Tibial nerve (tissue), 4 donors: ENCODE results near the gene OR51F1. TPM values are rescaled to one million over a fixed set of nuclear protein-coding genes. Genes with fewer than 3 reads are reported as not detected.

Experiments used
- DNase-seq, 2 donors: peaks; one replicate each; pipeline ENCODE4 v3.0.0-alpha.2; 2019; ENCODE audit warnings: low spot score in 2 of 2
- H3K27ac ChIP-seq, 4 donors: fragments of 200-600 bp; sonication (generic) in 3 of 4; one replicate each; pipeline ENCODE4 v1.5.1; 2017 to 2019; ENCODE audit warnings: mild to moderate bottlenecking in 1 of 4
- H3K27me3 ChIP-seq, 2 donors: fragments of 200-600 bp; sonication (generic) in 1 of 2; one replicate each; pipeline versions ENCODE4 v1.5.1 to v1.6.0; 2017 to 2019
- H3K36me3 ChIP-seq, 3 donors: fragments of 200-600 bp; sonication (generic); one replicate each; pipeline ENCODE4 v1.5.1; 2018 to 2019
- H3K4me1 ChIP-seq, 4 donors: fragments of 200-600 bp; sonication (generic) in 3 of 4; one replicate each; pipeline ENCODE4 v1.5.1; 2017 to 2019
- H3K4me3 ChIP-seq, 4 donors: fragments of 200-600 bp; sonication (generic) in 3 of 4; one replicate each; pipeline ENCODE4 v1.5.1; 2017 to 2019; ENCODE audit warnings: mild to moderate bottlenecking in 1 of 4, moderate library complexity in 1 of 4
- H3K9me3 ChIP-seq, 4 donors: fragments of 200-600 bp; sonication (generic) in 3 of 4; one replicate each; pipeline ENCODE4 v1.5.1; 2017 to 2019
- EP300 ChIP-seq, 2 donors: sonication (generic); formaldehyde crosslinking; IDR thresholded peaks; one replicate each; pipeline ENCODE4 v1.6.1; 2017; ENCODE audit warnings: antibody characterized with exemption in 2 of 2, mild to moderate bottlenecking in 1 of 2
- POLR2A ChIP-seq, 2 donors: fragments of 450-650 bp; IDR thresholded peaks; one replicate each; pipeline ENCODE4 v1.6.1; 2017; ENCODE audit warnings: antibody characterized with exemption in 2 of 2, mild to moderate bottlenecking in 2 of 2, moderate library complexity in 2 of 2
- WGBS, 2 donors: methylation state at CpG; one replicate each; pipeline ENCODE4 v1.1.5; 2018; 5-methylcytosine and 5-hydroxymethylcytosine counted together
- total RNA-seq, 4 donors: library from RNA; depleted of rRNA; stranded (reverse); fragments of >200 nt; gene quantifications; one replicate each; pipeline ENCODE4 v1.1.0, GENCODE V29; 2016
- TF ChIP-seq, protein P1 (sequence below), 5 experiments: fragments of 200-600 bp in 3 of 5; fragments of 450-650 bp in 2 of 5; sonication (generic) in 3 of 5; IDR thresholded peaks; one replicate each; pipeline ENCODE4 v1.5.1; 2016 to 2019; ENCODE audit warnings: antibody characterized with exemption in 5 of 5, mild to moderate bottlenecking in 3 of 5, moderate library complexity in 2 of 5

Gene OR51F1
- total RNA-seq, 4 donors from 2014 or later, result not detected

DNA sequence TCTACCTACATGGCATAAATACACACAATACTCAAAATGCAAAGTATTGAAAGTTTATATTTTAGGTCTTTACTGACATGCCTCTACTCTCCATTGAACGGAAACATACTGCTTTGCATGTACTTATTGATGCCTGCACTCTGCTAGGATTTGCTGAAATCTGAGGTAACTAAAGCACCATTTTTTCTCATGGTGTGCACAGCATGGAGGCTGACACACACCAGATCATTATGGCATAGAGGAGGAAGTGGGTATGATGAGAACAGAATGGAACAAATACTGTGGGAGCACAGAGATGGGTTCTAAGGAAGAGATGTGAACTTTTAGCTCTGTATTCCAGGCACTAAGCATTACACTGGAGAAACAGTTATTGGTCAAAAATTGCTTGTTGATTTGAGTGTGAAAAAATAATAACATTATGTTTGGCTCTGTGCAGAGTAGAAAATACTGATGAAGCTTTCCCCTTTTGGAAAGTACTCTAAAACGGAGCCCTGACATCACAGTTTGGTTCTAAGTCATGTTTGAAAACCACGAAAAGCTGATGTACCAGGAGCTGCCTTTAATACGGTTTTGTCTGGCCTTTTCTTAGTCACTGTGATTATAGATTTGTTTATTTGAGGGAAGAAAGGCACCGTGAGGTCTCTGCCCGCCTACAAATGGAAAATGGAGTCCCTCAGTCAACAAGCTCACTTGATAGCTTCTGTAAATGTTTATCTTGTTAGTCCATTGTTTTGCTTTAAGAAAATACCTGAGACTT is 28.9 kb upstream of the OR51F1 start:
- Histone ChIP-seq H3K4me3 (no peak overlapping the region), H3K9me3 (no peaks in the 10 kb centered on the region), H3K27ac (no peak overlapping the region), H3K27me3 (no peaks in the 10 kb centered on the region), H3K4me1 (no peaks in the 10 kb centered on the region), H3K36me3 (no peaks in the 10 kb centered on the region)
- no peak for DNase-seq
- TF ChIP-seq, protein P1, sequence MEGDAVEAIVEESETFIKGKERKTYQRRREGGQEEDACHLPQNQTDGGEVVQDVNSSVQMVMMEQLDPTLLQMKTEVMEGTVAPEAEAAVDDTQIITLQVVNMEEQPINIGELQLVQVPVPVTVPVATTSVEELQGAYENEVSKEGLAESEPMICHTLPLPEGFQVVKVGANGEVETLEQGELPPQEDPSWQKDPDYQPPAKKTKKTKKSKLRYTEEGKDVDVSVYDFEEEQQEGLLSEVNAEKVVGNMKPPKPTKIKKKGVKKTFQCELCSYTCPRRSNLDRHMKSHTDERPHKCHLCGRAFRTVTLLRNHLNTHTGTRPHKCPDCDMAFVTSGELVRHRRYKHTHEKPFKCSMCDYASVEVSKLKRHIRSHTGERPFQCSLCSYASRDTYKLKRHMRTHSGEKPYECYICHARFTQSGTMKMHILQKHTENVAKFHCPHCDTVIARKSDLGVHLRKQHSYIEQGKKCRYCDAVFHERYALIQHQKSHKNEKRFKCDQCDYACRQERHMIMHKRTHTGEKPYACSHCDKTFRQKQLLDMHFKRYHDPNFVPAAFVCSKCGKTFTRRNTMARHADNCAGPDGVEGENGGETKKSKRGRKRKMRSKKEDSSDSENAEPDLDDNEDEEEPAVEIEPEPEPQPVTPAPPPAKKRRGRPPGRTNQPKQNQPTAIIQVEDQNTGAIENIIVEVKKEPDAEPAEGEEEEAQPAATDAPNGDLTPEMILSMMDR (IDR thresholded peaks at IDR 0.05), result no peak
- TF ChIP-seq EP300 (IDR thresholded peaks at IDR 0.05) (no peak), POLR2A (IDR thresholded peaks at IDR 0.05) (no peak)
- 74 to 75% methylated on average over 6 of the region's 6 CpGs for WGBS, 2 donors

DNA sequence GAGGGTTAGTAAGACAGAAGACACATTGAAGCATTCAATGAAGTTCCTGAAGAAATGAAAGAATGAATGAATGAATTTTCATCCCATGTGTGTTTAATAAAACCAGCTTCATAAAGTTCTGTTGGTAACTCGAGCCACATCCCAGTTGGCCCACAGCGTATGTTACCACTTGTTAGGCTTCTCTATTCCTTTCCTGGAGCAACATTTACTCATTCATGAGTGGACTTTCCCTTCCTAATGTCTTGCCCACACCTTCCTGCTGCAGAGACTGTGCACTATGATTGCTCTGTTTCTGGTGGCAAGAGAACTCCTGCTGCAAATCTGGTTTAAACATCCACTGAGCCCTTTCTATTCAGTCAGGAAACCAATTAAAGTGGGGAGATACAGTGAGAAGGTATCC is 27.5 kb upstream of the OR51F1 start:
- WGBS, 2 donors, result 22 to 38% methylated on average over 2 of the region's 2 CpGs
- no peaks in the 10 kb centered on the region for H3K9me3 ChIP-seq

GRCh38 chr11:4782454-4782853 is 12.7 kb upstream of the OR51F1 start:
- DNase-seq, result no peak
- Histone ChIP-seq H3K27ac (no peak overlapping the region), H3K36me3 (no peaks in the 10 kb centered on the region), H3K27me3 (no peaks in the 10 kb centered on the region), H3K9me3 (no peaks in the 10 kb centered on the region), H3K4me3 (no peak overlapping the region), H3K4me1 (no peaks in the 10 kb centered on the region)
- WGBS, 2 donors, result 53 to 60% methylated on average over 1 of the region's 1 CpG
- no peak for TF ChIP-seq EP300 (IDR thresholded peaks at IDR 0.05)
- TF ChIP-seq, protein P1 (IDR thresholded peaks at IDR 0.05), result no peak
- no peak for TF ChIP-seq POLR2A (IDR thresholded peaks at IDR 0.05)

More for the DNA sequence above, 27.5 kb upstream of the OR51F1 start:
- H3K27me3 ChIP-seq, result no peaks in the 10 kb centered on the region
- DNase-seq, result no peak
- no peak overlapping the region for H3K4me3 ChIP-seq
- H3K36me3 ChIP-seq, result no peaks in the 10 kb centered on the region
- H3K27ac ChIP-seq, result no peak overlapping the region
- TF ChIP-seq EP300 (IDR thresholded peaks at IDR 0.05) (no peak), POLR2A (IDR thresholded peaks at IDR 0.05) (no peak)
- TF ChIP-seq, protein P1 (IDR thresholded peaks at IDR 0.05), result no peak
- no peaks in the 10 kb centered on the region for H3K4me1 ChIP-seq

- H3K36me3 ChIP-seq, result no peaks in the 10 kb centered on the region
- no peak overlapping the region for H3K27ac ChIP-seq
- H3K4me3 ChIP-seq, result no peak overlapping the region
- TF ChIP-seq EP300 (IDR thresholded peaks at IDR 0.05) (no peak), POLR2A (IDR thresholded peaks at IDR 0.05) (no peak)
- TF ChIP-seq, protein P1 (IDR thresholded peaks at IDR 0.05), result no peak
- no peaks in the 10 kb centered on the region for H3K4me1 ChIP-seq
- no peaks in the 10 kb centered on the region for H3K9me3 ChIP-seq
- H3K27me3 ChIP-seq, result no peaks in the 10 kb centered on the region
- DNase-seq, result no peak
Measured at GRCh38 chr11:4768094-4768493, 1.6 kb downstream of the OR51F1 start.

DNA sequence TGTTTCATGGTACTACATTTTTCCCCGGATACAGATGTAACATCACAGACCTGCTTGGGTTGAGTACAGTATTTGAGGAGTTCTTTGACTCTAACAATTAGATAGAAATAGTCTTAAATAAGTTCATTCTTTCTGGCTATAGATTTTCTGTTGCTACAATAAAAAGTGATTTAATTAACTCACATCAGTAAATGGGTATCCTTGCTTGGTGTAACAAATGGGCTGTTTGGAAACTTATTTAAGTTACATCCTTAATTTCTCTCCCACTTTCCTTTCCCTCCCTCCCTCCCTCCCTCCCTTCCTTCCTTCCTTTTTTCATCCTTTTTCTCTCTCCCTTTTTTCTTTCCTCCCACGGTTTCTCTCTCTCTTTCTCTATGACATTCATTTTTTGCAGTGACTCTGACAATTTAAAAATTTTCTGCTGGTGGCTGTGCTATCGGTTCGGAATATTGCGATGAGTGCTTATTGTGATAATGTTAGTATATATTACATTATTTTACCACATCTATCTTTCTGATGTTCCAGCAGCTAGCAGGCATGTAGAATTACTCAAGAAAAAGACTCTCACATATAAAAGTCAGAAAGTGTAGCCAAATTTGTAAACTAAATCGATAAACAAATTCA is 3.2 kb downstream of the OR51F1 start:
- WGBS, 2 donors, result 85 to 86% methylated on average over 6 of the region's 6 CpGs
- H3K4me1 ChIP-seq, result no peaks in the 10 kb centered on the region
- no peak for DNase-seq
- TF ChIP-seq EP300 (IDR thresholded peaks at IDR 0.05), result no peak
- TF ChIP-seq POLR2A (IDR thresholded peaks at IDR 0.05), result no peak
- TF ChIP-seq, protein P1 (IDR thresholded peaks at IDR 0.05), result no peak
- no peak overlapping the region for H3K4me3 ChIP-seq
- no peaks in the 10 kb centered on the region for H3K9me3 ChIP-seq
- H3K27me3 ChIP-seq, result no peaks in the 10 kb centered on the region
- no peaks in the 10 kb centered on the region for H3K36me3 ChIP-seq
- no peak overlapping the region for H3K27ac ChIP-seq
